Measurements from ENCODE around the gene NIPAL4. TPM values are rescaled to one million over a fixed set of nuclear protein-coding genes. Genes with fewer than 3 reads are reported as not detected.

The NIPAL4 gene
- total RNA-seq, 1 donor from 2014 or later: 10.8 TPM

- H3K9me3 Mint-ChIP-seq (ENCODE audit: unreplicated experiment): no peaks in the 10 kb centered on the region
- DNase-seq (ENCODE audit: low read depth) (no peak), FAIRE-seq (no peak)
- Histone ChIP-seq H3K4me3 (ENCODE audit: insufficient read depth, low read depth, low read length) (no peak overlapping the region), H3K4me1 (ENCODE audit: insufficient read depth, low read length) (peaks cover 14% of the 10 kb centered on the region), H2AFZ (ENCODE audit: low read depth, low read length) (no peak overlapping the region), H3K9ac (ENCODE audit: low read length) (no peak overlapping the region), H4K20me1 (ENCODE audit: insufficient read depth, low read length) (peaks cover 75% of the 10 kb centered on the region), H3K9me3 (ENCODE audit: insufficient read depth, low read depth, low read length) (no peaks in the 10 kb centered on the region), H3K36me3 (ENCODE audit: insufficient read depth, low read length) (peaks cover 76% of the 10 kb centered on the region), H3K27ac (ENCODE audit: low read depth, low read length) (no peak overlapping the region), H3K4me2 (ENCODE audit: low read length) (no peak overlapping the region), H3K27me3 (ENCODE audit: insufficient read depth, low read length) (no peaks in the 10 kb centered on the region), H3K79me2 (ENCODE audit: insufficient read depth, low read length) (peaks cover 61% of the 10 kb centered on the region)
- H3K4me1 Mint-ChIP-seq (ENCODE audit: low read depth, unreplicated experiment): peaks cover 2% of the 10 kb centered on the region
- TF ChIP-seq CTCF (IDR thresholded peaks at IDR 0.05; ENCODE audit: insufficient read depth, low read depth, low read length) (no peak), EZH2 (IDR thresholded peaks at IDR 0.05; ENCODE audit: insufficient read depth, low read length) (no peak)
- no peak overlapping the region for H3K27ac Mint-ChIP-seq (ENCODE audit: unreplicated experiment)
- H3K27me3 Mint-ChIP-seq (ENCODE audit: low read depth, unreplicated experiment): no peaks in the 10 kb centered on the region
- H3K36me3 Mint-ChIP-seq (ENCODE audit: low read depth, unreplicated experiment): peaks cover 43% of the 10 kb centered on the region
- no peak overlapping the region for H3K4me3 Mint-ChIP-seq (ENCODE audit: unreplicated experiment)
Measured at GRCh38 chr5:157484768-157485167, 24.8 kb downstream of the NIPAL4 start.

- Histone ChIP-seq H3K4me1 (ENCODE audit: insufficient read depth, low read length) (peaks cover 8% of the 10 kb centered on the region), H3K27me3 (ENCODE audit: insufficient read depth, low read length) (no peaks in the 10 kb centered on the region), H3K4me2 (ENCODE audit: low read length) (no peak overlapping the region), H3K9ac (ENCODE audit: low read length) (no peak overlapping the region), H3K36me3 (ENCODE audit: insufficient read depth, low read length) (peaks cover 77% of the 10 kb centered on the region), H4K20me1 (ENCODE audit: insufficient read depth, low read length) (peaks cover 73% of the 10 kb centered on the region), H3K79me2 (ENCODE audit: insufficient read depth, low read length) (peaks cover 64% of the 10 kb centered on the region), H3K9me3 (ENCODE audit: insufficient read depth, low read depth, low read length) (no peaks in the 10 kb centered on the region), H2AFZ (ENCODE audit: low read depth, low read length) (no peak overlapping the region), H3K4me3 (ENCODE audit: insufficient read depth, low read depth, low read length) (no peak overlapping the region), H3K27ac (ENCODE audit: low read depth, low read length) (no peak overlapping the region)
- no peaks in the 10 kb centered on the region for H3K9me3 Mint-ChIP-seq (ENCODE audit: unreplicated experiment)
- TF ChIP-seq CTCF (IDR thresholded peaks at IDR 0.05; ENCODE audit: insufficient read depth, low read depth, low read length) (no peak), EZH2 (IDR thresholded peaks at IDR 0.05; ENCODE audit: insufficient read depth, low read length) (no peak)
- H3K4me3 Mint-ChIP-seq (ENCODE audit: unreplicated experiment): no peak overlapping the region
- H3K27ac Mint-ChIP-seq (ENCODE audit: unreplicated experiment): no peak overlapping the region
- no peaks in the 10 kb centered on the region for H3K27me3 Mint-ChIP-seq (ENCODE audit: low read depth, unreplicated experiment)
- peaks cover 2% of the 10 kb centered on the region for H3K4me1 Mint-ChIP-seq (ENCODE audit: low read depth, unreplicated experiment)
- no peak for DNase-seq (ENCODE audit: low read depth)
- peaks cover 44% of the 10 kb centered on the region for H3K36me3 Mint-ChIP-seq (ENCODE audit: low read depth, unreplicated experiment)
- FAIRE-seq: no peak
Measured at GRCh38 chr5:157485340-157485739, 25.3 kb downstream of the NIPAL4 start.

- Histone ChIP-seq H2AFZ (ENCODE audit: low read depth, low read length) (no peak overlapping the region), H4K20me1 (ENCODE audit: insufficient read depth, low read length) (peaks cover 68% of the 10 kb centered on the region), H3K4me1 (ENCODE audit: insufficient read depth, low read length) (peaks cover 8% of the 10 kb centered on the region), H3K9me3 (ENCODE audit: insufficient read depth, low read depth, low read length) (no peaks in the 10 kb centered on the region), H3K9ac (ENCODE audit: low read length) (no peak overlapping the region), H3K4me2 (ENCODE audit: low read length) (no peak overlapping the region), H3K27ac (ENCODE audit: low read depth, low read length) (no peak overlapping the region), H3K4me3 (ENCODE audit: insufficient read depth, low read depth, low read length) (no peak overlapping the region), H3K36me3 (ENCODE audit: insufficient read depth, low read length) (peaks cover 73% of the 10 kb centered on the region), H3K79me2 (ENCODE audit: insufficient read depth, low read length) (peaks cover 65% of the 10 kb centered on the region), H3K27me3 (ENCODE audit: insufficient read depth, low read length) (no peaks in the 10 kb centered on the region)
- peaks cover 44% of the 10 kb centered on the region for H3K36me3 Mint-ChIP-seq (ENCODE audit: low read depth, unreplicated experiment)
- H3K9me3 Mint-ChIP-seq (ENCODE audit: unreplicated experiment): no peaks in the 10 kb centered on the region
- no peaks in the 10 kb centered on the region for H3K27me3 Mint-ChIP-seq (ENCODE audit: low read depth, unreplicated experiment)
- no peak for TF ChIP-seq EZH2 (IDR thresholded peaks at IDR 0.05; ENCODE audit: insufficient read depth, low read length)
- TF ChIP-seq CTCF (IDR thresholded peaks at IDR 0.05; ENCODE audit: insufficient read depth, low read depth, low read length): no peak
- DNase-seq (ENCODE audit: low read depth) (no peak), FAIRE-seq (no peak)
- no peak overlapping the region for H3K4me3 Mint-ChIP-seq (ENCODE audit: unreplicated experiment)
- H3K27ac Mint-ChIP-seq (ENCODE audit: unreplicated experiment): peak overlapping the region; percentile 12
- peaks cover 2% of the 10 kb centered on the region for H3K4me1 Mint-ChIP-seq (ENCODE audit: low read depth, unreplicated experiment)
Measured at GRCh38 chr5:157485811-157486210, 25.8 kb downstream of the NIPAL4 start.

Data from astrocyte (in vitro differentiated cells and primary cell).